OCI-LY1 (cell line): ENCODE data around the gene PTRHD1.

Experiments
- H2AFZ ChIP-seq: fragments of 200-600 bp; sonication (generic), shearing (Covaris generic); 2 replicates; pipeline ENCODE4 v1.6.0; 2014; ENCODE audit warnings: antibody characterized with exemption, mild to moderate bottlenecking, low read length
- H3F3A ChIP-seq: fragments of 200-600 bp; sonication (generic), shearing (Covaris generic); 2 replicates; pipeline ENCODE4 v1.6.0; 2014; ENCODE audit warnings: mild to moderate bottlenecking, antibody characterized with exemption, low read length, moderate library complexity; ENCODE audit not compliant: insufficient read depth
- H3K27ac ChIP-seq: fragments of 200-600 bp; sonication (generic); 2 replicates; pipeline ENCODE4 v1.5.1; 2014; ENCODE audit warnings: low read length, mixed run types, mild to moderate bottlenecking, low read depth; ENCODE audit not compliant: poor library complexity, severe bottlenecking
- H3K27me3 ChIP-seq: fragments of 200-600 bp; sonication (generic); 2 replicates; pipeline ENCODE4 v1.6.0; 2014; ENCODE audit warnings: antibody characterized with exemption, mild to moderate bottlenecking, low read length, moderate library complexity; ENCODE audit not compliant: insufficient read depth
- H3K36me3 ChIP-seq: fragments of 200-600 bp; sonication (generic); 2 replicates; pipeline ENCODE4 v1.6.1; 2014; ENCODE audit warnings: mild to moderate bottlenecking, antibody characterized with exemption, low read length, moderate library complexity, mixed read lengths; ENCODE audit not compliant: insufficient read depth
- H3K4me1 ChIP-seq: fragments of 200-600 bp; sonication (generic); 2 replicates; pipeline ENCODE4 v1.5.1; 2014; ENCODE audit warnings: mild to moderate bottlenecking, low read length, moderate library complexity; ENCODE audit not compliant: insufficient read depth, severe bottlenecking
- H3K4me2 ChIP-seq: fragments of 200-600 bp; sonication (generic), shearing (Covaris generic); 2 replicates; pipeline ENCODE4 v1.6.1; 2014; ENCODE audit warnings: low read length
- H3K4me3 ChIP-seq: fragments of 200-600 bp; sonication (generic); 2 replicates; pipeline ENCODE4 v1.5.1; 2014; ENCODE audit warnings: low read length, low read depth, mild to moderate bottlenecking, mixed read lengths; ENCODE audit not compliant: poor library complexity, severe bottlenecking
- H3K79me2 ChIP-seq: fragments of 200-600 bp; shearing (Covaris generic); 2 replicates; pipeline ENCODE4 v1.6.1; 2016; ENCODE audit warnings: mixed run types, low read length, mixed read lengths; ENCODE audit not compliant: insufficient read depth
- H3K9ac ChIP-seq: fragments of 200-600 bp; sonication (generic), shearing (Covaris generic); 2 replicates; pipeline ENCODE4 v1.6.1; 2014; ENCODE audit warnings: mild to moderate bottlenecking, low read length, mixed read lengths
- H3K9me2 ChIP-seq: fragments of 200-600 bp; sonication (generic), shearing (Covaris generic); 2 replicates; pipeline ENCODE4 v1.6.1; 2014; ENCODE audit warnings: low read depth, mild to moderate bottlenecking, low read length, mixed read lengths
- H3K9me3 ChIP-seq: fragments of 200-600 bp; shearing (Covaris generic); 2 replicates; pipeline ENCODE4 v1.6.1; 2014; ENCODE audit warnings: low read length, mixed read lengths
- H4K20me1 ChIP-seq: fragments of 200-600 bp; sonication (generic), shearing (Covaris generic); 2 replicates; pipeline ENCODE4 v1.6.0; 2016; ENCODE audit warnings: mild to moderate bottlenecking, low read length; ENCODE audit not compliant: insufficient read depth
- CTCF ChIP-seq: fragments of 200-600 bp; sonication (generic), shearing (Covaris generic); IDR thresholded peaks from 2 replicates; pipeline ENCODE4 v1.5.1; 2017; ENCODE audit warnings: mild to moderate bottlenecking, antibody characterized with exemption, low read length, moderate library complexity, mixed read lengths
- EZH2 ChIP-seq: fragments of 200-600 bp; sonication (generic), shearing (Covaris generic); IDR thresholded peaks from 2 replicates; pipeline ENCODE4 v1.8.0; 2017; ENCODE audit warnings: borderline replicate concordance, mixed run types, mild to moderate bottlenecking, antibody characterized with exemption, low read length, moderate library complexity, mixed read lengths

The PTRHD1 gene

GRCh38 chr2:24740142-24740541 lies 53.0 kb downstream of the PTRHD1 start:
- Histone ChIP-seq H3K9me3 (no peaks in the 10 kb centered on the region), H3K27ac (no peak overlapping the region), H3K4me3 (no peak overlapping the region), H3K4me2 (no peak overlapping the region), H3F3A (no peaks in the 10 kb centered on the region), H2AFZ (no peak overlapping the region), H3K9ac (no peak overlapping the region), H3K79me2 (no peaks in the 10 kb centered on the region), H3K4me1 (peaks cover 4% of the 10 kb centered on the region), H4K20me1 (no peaks in the 10 kb centered on the region), H3K9me2 (no peaks in the 10 kb centered on the region), H3K27me3 (no peaks in the 10 kb centered on the region), H3K36me3 (peaks cover 4% of the 10 kb centered on the region; the same call in 1 of the 2 replicates)
- no peak for TF ChIP-seq CTCF
- no peak for TF ChIP-seq EZH2
